ENCODE measurements around the gene BTBD1. TPM values are rescaled to one million over a fixed set of nuclear protein-coding genes. Genes with fewer than 3 reads are reported as not detected.
A peak's percentile ranks its signal among the peaks of the same experiment; 100 is the strongest.

The BTBD1 gene
- total and polyA plus RNA-seq, 5 donors: 47.6 to 134 (median 127) TPM

GRCh38 chr15:82995076-82995475, 72.0 kb downstream of the BTBD1 start:
- H3K4me1 ChIP-seq (ENCODE audit: control insufficient read depth, insufficient read depth, low read length): no peaks in the 10 kb centered on the region
- no peaks in the 10 kb centered on the region for H3K9me3 ChIP-seq (ENCODE audit: control insufficient read depth, low read length)
- no peaks in the 10 kb centered on the region for H3K27me3 ChIP-seq (ENCODE audit: control insufficient read depth, insufficient read depth)
- DNase-seq (no peak), ATAC-seq (no peak)
- WGBS: 76% methylated on average over 2 of the region's 2 CpGs
- no peak overlapping the region for H3K4me3 ChIP-seq (ENCODE audit: low read length)
- no peak overlapping the region for H3K27ac ChIP-seq (ENCODE audit: low read length)
- intact Hi-C loops (cut with DNase I): no loop called here

DNA sequence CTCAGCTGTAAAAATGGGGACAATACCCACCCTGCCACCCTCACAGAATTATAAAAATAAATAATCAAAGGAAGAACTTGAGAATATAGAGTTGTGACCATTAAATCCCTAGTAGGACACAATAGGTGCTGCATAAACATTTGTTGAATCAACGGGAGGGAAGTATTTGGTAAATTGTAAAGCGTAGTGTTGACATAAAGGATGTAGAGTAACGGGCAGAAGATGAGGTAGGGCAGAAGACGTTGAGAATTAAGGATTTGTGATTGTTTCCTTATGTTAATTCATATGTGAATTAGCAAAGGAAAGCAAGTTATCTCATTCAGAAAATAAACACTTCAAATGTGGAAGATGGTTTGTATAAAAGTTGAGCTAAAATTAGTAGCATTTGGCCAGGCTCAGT, 73.9 kb downstream of the BTBD1 start:
- DNase-seq: no peak
- 78% methylated on average over 4 of the region's 4 CpGs for WGBS
- no peaks in the 10 kb centered on the region for H3K4me1 ChIP-seq (ENCODE audit: control insufficient read depth, insufficient read depth, low read length)
- H3K9me3 ChIP-seq (ENCODE audit: control insufficient read depth, low read length): no peaks in the 10 kb centered on the region
- no peaks in the 10 kb centered on the region for H3K27me3 ChIP-seq (ENCODE audit: control insufficient read depth, insufficient read depth)
- H3K27ac ChIP-seq (ENCODE audit: low read length): no peak overlapping the region
- H3K4me3 ChIP-seq (ENCODE audit: low read length): no peak overlapping the region
- intact Hi-C loops (cut with DNase I): no loop called here
- no peak for ATAC-seq

GRCh38 chr15:82992436-82992998, 74.5 kb downstream of the BTBD1 start:
- intact Hi-C loops (cut with DNase I): no loop called here
- 83% methylated on average over 3 of the region's 3 CpGs for WGBS

DNA sequence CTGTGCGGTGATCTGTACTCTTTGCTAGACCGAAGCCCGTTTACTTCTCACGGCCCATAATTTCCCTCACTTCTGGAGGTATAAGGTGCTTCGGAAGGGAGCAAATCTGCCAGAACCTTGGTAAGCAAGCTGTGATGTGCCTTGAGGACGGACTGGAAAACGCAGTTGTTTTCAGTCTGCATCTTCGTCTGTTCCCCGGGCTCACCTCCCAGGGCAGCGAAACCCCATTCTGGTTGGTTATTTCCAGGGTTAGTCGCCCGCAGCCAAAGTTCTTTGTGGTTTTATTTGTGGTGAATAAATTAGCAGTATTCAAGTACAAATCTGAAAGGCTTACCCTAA, 80.6 kb downstream of the BTBD1 start:
- Histone ChIP-seq H3K27me3 (ENCODE audit: control insufficient read depth, insufficient read depth) (no peaks in the 10 kb centered on the region), H3K4me1 (ENCODE audit: control insufficient read depth, insufficient read depth, low read length) (peaks cover 6% of the 10 kb centered on the region), H3K4me3 (ENCODE audit: low read length) (peak overlapping the region; percentile 74), H3K9me3 (ENCODE audit: control insufficient read depth, low read length) (no peaks in the 10 kb centered on the region), H3K27ac (ENCODE audit: low read length) (peak overlapping the region; percentile 44)
- 2% methylated on average over 12 of the region's 12 CpGs for WGBS
- DNase-seq (no peak), ATAC-seq (no peak)
- intact Hi-C loops (cut with DNase I): no loop called here

More at GRCh38 chr15:82992436-82992998, 74.5 kb downstream of the BTBD1 start:
- no peak for DNase-seq
- Histone ChIP-seq H3K9me3 (ENCODE audit: control insufficient read depth, low read length) (no peaks in the 10 kb centered on the region), H3K27ac (ENCODE audit: low read length) (no peak overlapping the region), H3K4me3 (ENCODE audit: low read length) (no peak overlapping the region), H3K4me1 (ENCODE audit: control insufficient read depth, insufficient read depth, low read length) (no peaks in the 10 kb centered on the region), H3K27me3 (ENCODE audit: control insufficient read depth, insufficient read depth) (no peaks in the 10 kb centered on the region)
- ATAC-seq: no peak

- DNase-seq (peak; percentile 93 to 96 (median 95)), ATAC-seq (peak; percentile 97 to 98)
- Histone ChIP-seq H3K4me3 (ENCODE audit: low read length) (peak within 1 kb of the TSS; percentile 74), H3K27me3 (ENCODE audit: control insufficient read depth, insufficient read depth) (no peaks in the 10 kb centered on the region), H3K27ac (ENCODE audit: low read length) (peak within 1 kb of the TSS; percentile 95), H3K9me3 (ENCODE audit: control insufficient read depth, low read length) (no peaks in the 10 kb centered on the region), H3K4me1 (ENCODE audit: control insufficient read depth, insufficient read depth, low read length) (peaks cover 6% of the 10 kb centered on the region)
- intact Hi-C loops (cut with DNase I): no loop called here
- 3% methylated on average over 45 of the region's 45 CpGs for WGBS
Measured at GRCh38 chr15:82985688-82986441, 81.2 kb downstream of the BTBD1 start, which contains the start of gene RAMAC. Gene RAMAC (plus strand): TSS chr15:82986210. CDS start chr15:82989019, 2,809 bp downstream.

GRCh38 chr15:82980981-82981380, 86.1 kb downstream of the BTBD1 start:
- ATAC-seq (no peak), DNase-seq (no peak)
- Histone ChIP-seq H3K27ac (ENCODE audit: low read length) (no peak overlapping the region), H3K27me3 (ENCODE audit: control insufficient read depth, insufficient read depth) (no peaks in the 10 kb centered on the region), H3K4me3 (ENCODE audit: low read length) (no peak overlapping the region), H3K4me1 (ENCODE audit: control insufficient read depth, insufficient read depth, low read length) (peaks cover 6% of the 10 kb centered on the region), H3K9me3 (ENCODE audit: control insufficient read depth, low read length) (no peaks in the 10 kb centered on the region)
- intact Hi-C loops (cut with DNase I): no loop called here
- WGBS: 21% methylated on average over 2 of the region's 2 CpGs

GRCh38 chr15:82979726-82980125, 87.3 kb downstream of the BTBD1 start:
- 88% methylated on average over 1 of the region's 1 CpG for WGBS
- intact Hi-C loops (cut with DNase I): no loop called here
- ATAC-seq (no peak), DNase-seq (no peak)
- Histone ChIP-seq H3K9me3 (ENCODE audit: control insufficient read depth, low read length) (no peaks in the 10 kb centered on the region), H3K27ac (ENCODE audit: low read length) (no peak overlapping the region), H3K4me1 (ENCODE audit: control insufficient read depth, insufficient read depth, low read length) (no peaks in the 10 kb centered on the region), H3K27me3 (ENCODE audit: control insufficient read depth, insufficient read depth) (no peaks in the 10 kb centered on the region), H3K4me3 (ENCODE audit: low read length) (no peak overlapping the region)

GRCh38 chr15:82978438-82978837, 88.6 kb downstream of the BTBD1 start:
- intact Hi-C loops (cut with DNase I): no loop called here
- ATAC-seq (no peak), DNase-seq (no peak)
- no peak overlapping the region for H3K4me3 ChIP-seq (ENCODE audit: low read length)
- H3K27ac ChIP-seq (ENCODE audit: low read length): no peak overlapping the region
- H3K4me1 ChIP-seq (ENCODE audit: control insufficient read depth, insufficient read depth, low read length): no peaks in the 10 kb centered on the region
- H3K9me3 ChIP-seq (ENCODE audit: control insufficient read depth, low read length): no peaks in the 10 kb centered on the region
- H3K27me3 ChIP-seq (ENCODE audit: control insufficient read depth, insufficient read depth): no peaks in the 10 kb centered on the region
- WGBS: 93% methylated on average over 5 of the region's 5 CpGs

DNA sequence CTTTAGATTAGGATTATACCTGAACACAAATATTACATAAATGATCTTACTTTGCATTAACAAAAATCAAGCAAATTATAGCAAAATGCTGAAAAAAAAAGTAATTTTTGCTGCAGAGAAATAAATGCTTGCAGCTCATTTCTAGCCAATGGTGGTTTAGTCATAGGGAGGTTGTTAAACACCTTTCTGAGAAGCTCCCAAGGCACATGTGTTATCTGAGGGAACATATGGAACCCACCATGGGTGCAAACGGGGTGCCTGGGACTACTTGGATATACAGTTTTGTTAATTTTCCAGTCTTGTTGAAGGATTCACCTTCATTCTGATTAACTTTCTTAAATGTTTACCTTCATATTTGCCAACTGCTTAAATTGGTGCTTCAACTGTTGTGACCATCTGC, 90.0 kb downstream of the BTBD1 start:
- Histone ChIP-seq H3K9me3 (ENCODE audit: control insufficient read depth, low read length) (no peaks in the 10 kb centered on the region), H3K27me3 (ENCODE audit: control insufficient read depth, insufficient read depth) (no peaks in the 10 kb centered on the region), H3K27ac (ENCODE audit: low read length) (no peak overlapping the region), H3K4me1 (ENCODE audit: control insufficient read depth, insufficient read depth, low read length) (no peaks in the 10 kb centered on the region), H3K4me3 (ENCODE audit: low read length) (no peak overlapping the region)
- intact Hi-C loops (cut with DNase I): no loop called here
- no peak for ATAC-seq
- no peak for DNase-seq
- 78% methylated on average over 1 of the region's 1 CpG for WGBS

- intact Hi-C loops (cut with DNase I): no loop called here
- H3K9me3 ChIP-seq (ENCODE audit: control insufficient read depth, low read length): no peaks in the 10 kb centered on the region
- DNase-seq: no peak
Measured at GRCh38 chr15:82972990-82973389, 94.1 kb downstream of the BTBD1 start.

DNA sequence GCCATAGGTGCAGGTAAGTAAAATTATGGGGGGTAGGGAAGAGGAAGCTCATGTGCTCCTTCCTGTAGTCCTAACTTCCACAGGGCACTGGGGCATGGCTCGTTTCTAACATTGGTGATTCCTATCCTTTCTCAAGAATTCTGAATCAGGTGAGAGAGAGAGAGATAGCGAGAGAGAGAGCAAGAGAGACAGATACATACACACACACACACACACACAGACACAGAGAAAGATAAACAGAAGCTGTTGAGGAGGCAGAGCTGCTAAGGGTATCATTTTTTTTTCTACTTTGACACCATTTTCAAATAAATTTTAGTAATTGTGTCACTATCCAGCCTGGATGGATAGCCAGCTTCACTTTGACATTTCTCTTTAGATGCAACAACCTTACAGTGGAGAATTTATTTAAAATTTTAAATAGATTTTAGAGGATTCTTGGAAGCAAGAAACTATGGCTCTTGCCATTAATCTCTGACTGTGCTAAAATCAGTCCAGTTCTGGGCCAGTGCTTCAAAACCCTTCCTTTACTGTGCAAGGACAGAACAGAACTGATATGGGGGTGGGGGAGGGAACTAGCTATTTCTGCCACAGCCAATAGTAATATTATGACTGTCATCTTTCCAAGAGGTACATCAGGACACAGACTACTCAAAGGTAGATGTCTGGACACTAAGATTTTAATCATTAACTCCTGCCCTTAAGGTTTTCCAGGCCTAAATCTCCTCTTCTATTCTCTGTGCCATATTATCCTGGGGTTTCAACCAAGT, 95.7 kb downstream of the BTBD1 start:
- ATAC-seq (no peak), DNase-seq (no peak)
- WGBS: 50% methylated on average over 2 of the region's 2 CpGs
- peaks cover 7% of the 10 kb centered on the region for H3K4me1 ChIP-seq (ENCODE audit: control insufficient read depth, insufficient read depth, low read length)
- intact Hi-C loops (cut with DNase I): no loop called here
- no peak overlapping the region for H3K4me3 ChIP-seq (ENCODE audit: low read length)
- H3K27ac ChIP-seq (ENCODE audit: low read length): no peak overlapping the region
- no peaks in the 10 kb centered on the region for H3K27me3 ChIP-seq (ENCODE audit: control insufficient read depth, insufficient read depth)
- no peaks in the 10 kb centered on the region for H3K9me3 ChIP-seq (ENCODE audit: control insufficient read depth, low read length)

More at GRCh38 chr15:82972990-82973389, 94.1 kb downstream of the BTBD1 start:
- 71% methylated on average over 1 of the region's 1 CpG for WGBS
- H3K4me3 ChIP-seq (ENCODE audit: low read length): no peak overlapping the region
- H3K27ac ChIP-seq (ENCODE audit: low read length): no peak overlapping the region
- peaks cover 7% of the 10 kb centered on the region for H3K4me1 ChIP-seq (ENCODE audit: control insufficient read depth, insufficient read depth, low read length)
- no peaks in the 10 kb centered on the region for H3K27me3 ChIP-seq (ENCODE audit: control insufficient read depth, insufficient read depth)
- ATAC-seq: no peak
